HepG2 (cell line): ENCODE data around the gene KDM6B. TPM values are rescaled to one million over a fixed set of nuclear protein-coding genes. Genes with fewer than 3 reads are reported as not detected.

Experiments
- ATAC-seq: fragments of 200-7000 bp; cut with Tn5 transposase; 3 replicates; pipeline ENCODE4 v1.9.1; 2020; ENCODE audit warnings: mild to moderate bottlenecking, moderate library complexity
- BruUV-seq: library from RNA; stranded (reverse); fragments of 400-500 nt; replicated peaks from 2 replicates; lab custom pipeline; 2021; lab: Mats Ljungman, UMichigan
- CTCF ChIA-PET: fragments of 300-600 bp; formaldehyde crosslinking; extraction: SDS; loops from one replicate; lab custom pipeline; 2021; ENCODE audit warnings: low total read pairs, inconsistent platforms, low intra/inter-chr PET ratio; lab: Yijun Ruan, JAX
- POLR2A ChIA-PET: fragments of 350-600 bp; sonication (Branson Sonifier 250); formaldehyde crosslinking; loops from one replicate; lab custom pipeline; 2020; ENCODE audit warnings: antibody characterized with exemption, inconsistent platforms; lab: Yijun Ruan, JAX
- DNase-seq: peaks from one replicate; pipeline ENCODE4 v3.0.0-alpha.2; 2015; ENCODE audit warnings: low spot score
- FAIRE-seq: peaks from 3 replicates; lab custom pipeline; 2011; peaks lifted over from hg19 to GRCh38; lab: Jason Lieb, UNC
- H2AFZ ChIP-seq: one replicate; pipeline ENCODE4 v1.6.1; 2011; ENCODE audit warnings: low read length, inconsistent platforms
- H3K27ac ChIP-seq: fragments of 300-600 bp; 3 replicates; pipeline ENCODE4 v1.8.0; 2011; ENCODE audit warnings: mixed run types, mild to moderate bottlenecking, mixed read lengths, low read length, inconsistent platforms; ENCODE audit not compliant: insufficient read depth; ENCODE audit errors: extremely low read length
- H3K27me3 ChIP-seq, 2 experiments: fragments of 200-600 bp in 1 of 2; 2 replicates in 1 of 2; 3 replicates in 1 of 2; pipeline versions ENCODE4 v1.6.0 to v1.8.0; 2011; ENCODE audit warnings: low read length in 2 of 2, mild to moderate bottlenecking in 2 of 2, moderate library complexity in 2 of 2, inconsistent platforms in 1 of 2; ENCODE audit not compliant: insufficient read depth in 2 of 2, control insufficient read depth in 1 of 2
- H3K36me3 ChIP-seq, 2 experiments: fragments of 200-600 bp in 1 of 2; replicated peaks in 1 of 2; 2 replicates in 1 of 2; 3 replicates in 1 of 2; pipeline versions ENCODE4 v1.5.1 to v1.8.0; 2011; ENCODE audit warnings: low read length in 2 of 2, inconsistent platforms in 1 of 2; ENCODE audit not compliant: insufficient read depth in 2 of 2, control insufficient read depth in 1 of 2
- H3K4me1 ChIP-seq: 2 replicates; pipeline ENCODE4 v1.5.1; 2012; ENCODE audit warnings: low read length, inconsistent platforms; ENCODE audit not compliant: insufficient read depth
- H3K4me2 ChIP-seq: 2 replicates; pipeline ENCODE4 v1.6.0; 2011; ENCODE audit warnings: low read depth, low read length, inconsistent platforms
- H3K4me3 ChIP-seq, 3 experiments: fragments of 200-600 bp in 1 of 3; sonication (generic), shearing (Covaris generic) in 1 of 3; replicated peaks in 1 of 3; 2 replicates each; pipeline ENCODE4 v1.5.1; 2011 to 2016; ENCODE audit warnings: low read length in 3 of 3, inconsistent platforms in 2 of 3, low read depth in 2 of 3, mild to moderate bottlenecking in 2 of 3, control low read depth in 1 of 3, mixed read lengths in 1 of 3; ENCODE audit not compliant: insufficient read depth in 1 of 3
- H3K79me2 ChIP-seq: one replicate; pipeline ENCODE4 v1.6.1; 2011; ENCODE audit warnings: low read length, inconsistent platforms; ENCODE audit not compliant: insufficient read depth
- H3K9ac ChIP-seq: 2 replicates; pipeline ENCODE4 v1.6.0; 2011; ENCODE audit warnings: mild to moderate bottlenecking, low read depth, low read length, inconsistent platforms; ENCODE audit not compliant: insufficient read depth
- H3K9me3 ChIP-seq: 2 replicates; pipeline ENCODE4 v1.5.1; 2012; ENCODE audit warnings: mild to moderate bottlenecking, low read length
- H4K20me1 ChIP-seq: 2 replicates; pipeline ENCODE4 v1.6.0; 2011; ENCODE audit warnings: inconsistent platforms, mild to moderate bottlenecking, low read length, moderate library complexity; ENCODE audit not compliant: insufficient read depth
- ATM ChIP-seq: fragments of 450-650 bp; IDR thresholded peaks from 2 replicates; pipeline ENCODE4 v1.7.1; 2017; ENCODE audit warnings: mild to moderate bottlenecking, borderline replicate concordance
- CHD2 ChIP-seq: IDR thresholded peaks from 2 replicates; pipeline ENCODE4 v1.6.1; 2011; ENCODE audit warnings: low read depth, low read length, improper control_type of control experiment
- EP300 ChIP-seq, 3 experiments: sonication (generic) in 1 of 3; formaldehyde crosslinking in 1 of 3; IDR thresholded peaks; 2 replicates each; pipeline versions ENCODE4 v1.5.1 to v1.6.1; 2011 to 2020; ENCODE audit warnings: low read depth in 2 of 3, low read length in 2 of 3, borderline replicate concordance in 1 of 3, improper control_type of control experiment in 1 of 3, mild to moderate bottlenecking in 1 of 3, missing genetic modification reagents in 1 of 3, moderate library complexity in 1 of 3
- ERF ChIP-seq: IDR thresholded peaks from 2 replicates; pipeline ENCODE4 v1.6.1; 2018; ENCODE audit warnings: missing biosample characterization, missing genetic modification reagents
- FOSL2 ChIP-seq: sonication (generic); formaldehyde crosslinking; IDR thresholded peaks from 2 replicates; pipeline ENCODE4 v1.4.0; 2020; ENCODE audit warnings: missing genetic modification reagents
- HNRNPLL ChIP-seq: fragments of 200-400 bp; formaldehyde crosslinking; IDR thresholded peaks from 2 replicates; pipeline ENCODE4 v1.6.1; 2017; ENCODE audit warnings: mild to moderate bottlenecking, low read depth, low read length; ENCODE audit not compliant: poor library complexity, severe bottlenecking
- JUN ChIP-seq: sonication (generic); formaldehyde crosslinking; IDR thresholded peaks from 2 replicates; pipeline ENCODE4 v1.4.0; 2020; ENCODE audit warnings: mild to moderate bottlenecking, missing genetic modification reagents
- MATR3 ChIP-seq: sonication (generic); formaldehyde crosslinking; IDR thresholded peaks from 2 replicates; pipeline ENCODE4 v1.4.0; 2020; ENCODE audit warnings: missing genetic modification reagents
- PCBP1 ChIP-seq: fragments of 200-400 bp; formaldehyde crosslinking; IDR thresholded peaks from 2 replicates; pipeline ENCODE4 v1.6.1; 2017; ENCODE audit warnings: mild to moderate bottlenecking, low read depth, low read length, borderline replicate concordance
- PHF8 ChIP-seq: sonication (generic); formaldehyde crosslinking; IDR thresholded peaks from 2 replicates; pipeline ENCODE4 v1.5.0; 2020; ENCODE audit warnings: missing genetic modification reagents
- PITX1 ChIP-seq: sonication (generic); formaldehyde crosslinking; IDR thresholded peaks from 2 replicates; pipeline ENCODE4 v1.5.1; 2020; ENCODE audit warnings: mild to moderate bottlenecking, missing genetic modification reagents
- POLR2G ChIP-seq: fragments of 200-400 bp; formaldehyde crosslinking; IDR thresholded peaks from 2 replicates; pipeline ENCODE4 v1.6.1; 2018; ENCODE audit warnings: mild to moderate bottlenecking, low read depth, low read length, moderate library complexity
- RARA ChIP-seq: IDR thresholded peaks from 2 replicates; pipeline ENCODE4 v1.6.1; 2016; ENCODE audit warnings: missing genetic modification reagents, missing compliant biosample characterization
- SUZ12 ChIP-seq: fragments of 150-350 bp; IDR thresholded peaks from 2 replicates; pipeline ENCODE4 v1.6.1; 2014; ENCODE audit warnings: low read depth, low read length
- YEATS2 ChIP-seq: sonication (generic); formaldehyde crosslinking; IDR thresholded peaks from 2 replicates; pipeline ENCODE4 v1.4.0; 2020; ENCODE audit warnings: missing genetic modification reagents, borderline replicate concordance
- ZBTB44 ChIP-seq: sonication (generic); formaldehyde crosslinking; IDR thresholded peaks from 2 replicates; pipeline ENCODE4 v1.4.0; 2020; ENCODE audit warnings: missing genetic modification reagents
- ZBTB7B ChIP-seq: sonication (generic); formaldehyde crosslinking; IDR thresholded peaks from 2 replicates; pipeline ENCODE4 v1.4.0; 2020; ENCODE audit warnings: missing genetic modification reagents
- ZFP36L1 ChIP-seq: sonication (generic); formaldehyde crosslinking; IDR thresholded peaks from 2 replicates; pipeline ENCODE4 v1.8.0; 2022; ENCODE audit warnings: mild to moderate bottlenecking, missing genetic modification reagents, moderate library complexity
- ZNF317 ChIP-seq: sonication (generic); formaldehyde crosslinking; IDR thresholded peaks from 2 replicates; pipeline ENCODE4 v1.5.0; 2020; ENCODE audit warnings: mild to moderate bottlenecking, missing genetic modification reagents
- ZNF343 ChIP-seq: sonication (generic); formaldehyde crosslinking; IDR thresholded peaks from 2 replicates; pipeline ENCODE4 v1.4.0; 2020; ENCODE audit warnings: mild to moderate bottlenecking, missing genetic modification reagents
- ZNF547 ChIP-seq: sonication (generic); formaldehyde crosslinking; IDR thresholded peaks from 2 replicates; pipeline ENCODE4 v1.5.1; 2020; ENCODE audit warnings: mild to moderate bottlenecking, missing genetic modification reagents
- ZNF558 ChIP-seq: sonication (generic); formaldehyde crosslinking; IDR thresholded peaks from 2 replicates; pipeline ENCODE4 v1.9.0; 2022; ENCODE audit warnings: mild to moderate bottlenecking, missing genetic modification reagents, borderline replicate concordance
- ZNF772 ChIP-seq: sonication (generic); formaldehyde crosslinking; IDR thresholded peaks from 2 replicates; pipeline ENCODE4 v1.5.0; 2020; ENCODE audit warnings: mild to moderate bottlenecking, missing genetic modification reagents
- ZNF790 ChIP-seq: sonication (generic); formaldehyde crosslinking; IDR thresholded peaks from 2 replicates; pipeline ENCODE4 v1.8.0; 2022; ENCODE audit warnings: missing genetic modification reagents, mild to moderate bottlenecking, borderline replicate concordance
- WGBS: methylation state at CpG from one replicate; pipeline ENCODE4 v1.1.6; 2017; ENCODE audit warnings: low lambda C conversion rate; 5-methylcytosine and 5-hydroxymethylcytosine counted together
- in situ Hi-C: cut with HindIII; loops from 2 replicates; pipeline ENCODE4 v1.10.0; 2017; ENCODE audit warnings: low pct_unique_long_range_greater_than_20kb; ENCODE audit not compliant: extremely low pct_ligation_motif_present
- intact Hi-C: fragments of 100-400 bp; cut with micrococcal nuclease; formaldehyde crosslinking; loops from one replicate; pipeline ENCODE4 v1.10.0; 2022; ENCODE audit not compliant: unreplicated experiment
- polyA plus RNA-seq, 8 experiments: library from polyadenylated mRNA; depleted of rRNA in 3 of 8; stranded (reverse) in 7 of 8; unstranded in 1 of 8; fragments of >200 nt; fragmentation: Illumina TruSeq in 4 of 8; extraction: Trizol in 4 of 8; gene quantifications; 2 replicates each; pipeline versions ENCODE4 v1.2.1 to v1.2.3, GENCODE V29; 2011 to 2016; ENCODE audit warnings: low read depth in 4 of 8, missing spikeins in 1 of 8, mixed read lengths in 1 of 8; ENCODE audit not compliant: insufficient read depth in 1 of 8
- total RNA-seq, 5 experiments: library from RNA; depleted of rRNA; stranded (reverse); fragments of >200 nt; fragmentation: Illumina TruSeq; extraction: Trizol; gene quantifications; 2 replicates each; pipeline ENCODE4 v1.2.3, GENCODE V29; 2016; ENCODE audit warnings: low read depth in 1 of 5

The KDM6B gene
- total and polyA plus RNA-seq, 2 of the 13 experiments (the other 11 are each of a cell fraction or from before 2014, with no cell fraction given), result 1.3 to 2.1 TPM

GRCh38 chr17:7841396-7841914 is 7.4 kb downstream of the KDM6B start (continued):
- TF ChIP-seq MATR3 (CRISPR knock-in tag), result 0 out of 2 replicates have a peak, but pooled peaks have one; percentile 32
- peak; percentile 25; the same call in 1 of the 2 replicates for TF ChIP-seq ZNF772 (CRISPR knock-in tag)
- no peak for TF ChIP-seq ATM
- TF ChIP-seq ZNF343 (CRISPR knock-in tag), result 0 out of 2 replicates have a peak, but pooled peaks have one; percentile 60
- no peak for TF ChIP-seq SUZ12
- 0 out of 2 replicates have a peak, but pooled peaks have one; percentile 19 for TF ChIP-seq ZNF317 (CRISPR knock-in tag)
- TF ChIP-seq FOSL2, result peak; percentile 86
- 0 out of 2 replicates have a peak, but pooled peaks have one; percentile 17 for TF ChIP-seq PITX1
- TF ChIP-seq PCBP1, result no peak
- TF ChIP-seq ZBTB7B (CRISPR knock-in tag), result 0 out of 2 replicates have a peak, but pooled peaks have one; percentile 3
- TF ChIP-seq ERF (CRISPR knock-in tag), result no peak; the same call in 1 of the 2 replicates

- Histone ChIP-seq H3K36me3 (peaks cover 13 to 15% of the 10 kb centered on the region in 2 experiments; a peak in 4 of 5 replicates), H3K9me3 (no peaks in the 10 kb centered on the region), H3K27me3 (peaks cover 0 to 3% of the 10 kb centered on the region in 2 experiments; a peak in 1 of 5 replicates), H3K4me2 (peak overlapping the region; percentile 99), H3K4me1 (peaks cover 49% of the 10 kb centered on the region), H4K20me1 (peaks cover 26% of the 10 kb centered on the region), H3K9ac (peak overlapping the region; percentile 96), H3K27ac (peak overlapping the region; percentile 97), H3K4me3 (peak overlapping the region; percentile 83 to 95 (median 86)), H2AFZ (no peak overlapping the region), H3K79me2 (peaks cover 61% of the 10 kb centered on the region)
- ChIA-PET CTCF (interaction anchor here (0.8 kb wide), 1 partner anchor 19 kb away, joined by 3 read pairs; no protein-coding TSS in a partner anchor), POLR2A (interaction anchor here (0.8 to 6.4 kb wide), 12 partner anchors 8 to 439 kb away, joined by 3 to 159 read pairs (median 4); partner anchors contain the start of genes CNTROB, CYB5D1, KDM6B and MPDU1)
- WGBS, result 0% methylated on average over 6 of the region's 46 CpGs
- in situ Hi-C loops (loop anchor here (10.0 kb wide), 1 partner anchor 267 kb away; the partner anchor contains the start of gene CD68), intact Hi-C loops (loop anchor here (5.0 kb wide), 1 partner anchor 200 kb away; no protein-coding TSS in a partner anchor)
- no TSS peak for BruUV-seq
- FAIRE-seq, result peak; percentile 53
- peak; percentile 30 for ATAC-seq
- peak; percentile 80 for DNase-seq
- TF ChIP-seq PHF8 (CRISPR knock-in tag) (peak; percentile 64), YEATS2 (CRISPR knock-in tag) (peak; percentile 69), HNRNPLL (no peak), JUN (CRISPR knock-in tag) (no peak), ZFP36L1 (CRISPR knock-in tag) (no peak), ZNF558 (CRISPR knock-in tag) (0 out of 2 replicates have a peak, but pooled peaks have one; percentile 26), ZNF317 (CRISPR knock-in tag) (no peak), EP300 (IDR thresholded peaks at IDR 0.05; ENCODE audit: low read depth in 2 of 2, low read length in 2 of 2) (no peak), EP300 (CRISPR knock-in tag; IDR thresholded peaks at IDR 0.05; ENCODE audit: borderline replicate concordance) (no peak), RARA (CRISPR knock-in tag) (peak; percentile 1; the same call in 1 of the 2 replicates), ZNF790 (no peak), CHD2 (0 out of 2 replicates have a peak, but pooled peaks have one; percentile 30), POLR2G (peak; percentile 65), ZBTB44 (CRISPR knock-in tag) (no peak), ZNF547 (CRISPR knock-in tag) (no peak)
Observed at GRCh38 chr17:7841915-7842379, 7.9 kb downstream of the KDM6B start.
